Breast epithelium (tissue), 3 donors: Measurements from ENCODE around the gene MAST4.

Experiments used
- POLR2A ChIP-seq: fragments of 450-650 bp; IDR thresholded peaks from one replicate; pipeline ENCODE4 v1.6.1; 2016; ENCODE audit warnings: antibody characterized with exemption, mild to moderate bottlenecking, moderate library complexity
- POLR2AphosphoS5 ChIP-seq, 3 donors: sonication (generic); formaldehyde crosslinking; IDR thresholded peaks; one replicate each; pipeline ENCODE4 v1.6.1; 2017; ENCODE audit warnings: antibody characterized with exemption in 3 of 3

GRCh38 chr5:66573733-66574132 lies 22.5 kb upstream of the MAST4 start:
- TF ChIP-seq POLR2A (no peak), POLR2AphosphoS5 (IDR thresholded peaks at IDR 0.05) (no peak)
